NT2/D1 (cell line): ENCODE data around the gene MYO15B.

Source experiments
- SUZ12 ChIP-seq: IDR thresholded peaks from 2 replicates; pipeline ENCODE4 v1.6.1; 2011; ENCODE audit not compliant: insufficient read length, insufficient read depth; ENCODE audit errors: extremely low read depth
- YY1 ChIP-seq: IDR thresholded peaks from 2 replicates; pipeline ENCODE4 v1.6.1; 2011; ENCODE audit not compliant: insufficient read length, insufficient read depth

DNA sequence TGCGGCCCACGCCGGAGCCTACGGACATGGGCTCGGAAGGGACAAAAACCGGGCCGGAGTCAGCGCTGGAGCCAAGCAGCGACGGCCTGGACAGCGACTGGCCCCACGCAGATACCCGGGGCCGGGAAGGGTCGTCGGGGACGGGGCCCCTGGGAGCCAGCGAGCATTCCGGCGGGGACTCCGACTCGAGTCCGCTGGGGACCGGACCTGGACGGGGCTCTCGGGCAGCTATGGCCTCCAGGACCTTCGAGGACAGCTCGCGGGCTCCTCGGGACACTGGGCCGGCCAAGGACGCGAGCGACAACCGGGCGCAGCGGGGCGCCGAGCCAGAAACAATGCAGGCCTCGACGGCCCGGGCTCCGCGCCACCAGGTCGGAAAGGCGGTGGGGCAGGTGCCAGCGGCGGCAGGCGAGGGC is 1.0 kb downstream of the MYO15B start:
- TF ChIP-seq YY1 (no peak), SUZ12 (no peak)
